ENCODE measurements around the gene ANKRD30A. TPM values are rescaled to one million over a fixed set of nuclear protein-coding genes. Genes with fewer than 3 reads are reported as not detected.
"Not testable (repeated sequence)": the region's sequence is repeated elsewhere in the genome, so short reads cannot be mapped to it uniquely, and the experiment has no call there.

ANKRD30A gene
- total RNA-seq, 1 experiment from 2014 or later = not detected

GRCh38 chr10:37076083-37076482 lies 49.3 kb upstream of the ANKRD30A start:
- POLR2A ChIA-PET; H3K4me1 ChIP-seq (ENCODE audit: control insufficient read depth in 1 of 2, insufficient read depth in 2 of 2, low read length in 2 of 2); H2AFZ ChIP-seq (ENCODE audit: low read depth, low read length, poor library complexity, severe bottlenecking); H3K4me3 ChIP-seq (replicated peaks in 1 of 2; ENCODE audit: low read depth in 1 of 2, low read length in 2 of 2); intact Hi-C loops (cut with micrococcal nuclease); H3K36me3 ChIP-seq (ENCODE audit: control insufficient read depth in 1 of 2, insufficient read depth in 2 of 2, low read length in 2 of 2); DNase-seq (ENCODE audit: low read depth, low spot score); BruUV-seq (replicated peaks); H3K9me2 ChIP-seq (ENCODE audit: insufficient read depth); H3K79me2 ChIP-seq (ENCODE audit: insufficient read depth, low read length); H3K9ac ChIP-seq (ENCODE audit: low read length); CTCF ChIA-PET; H3K4me2 ChIP-seq (ENCODE audit: low read length); H4K20me1 ChIP-seq (ENCODE audit: insufficient read depth); H3K27me3 ChIP-seq (ENCODE audit: insufficient read depth, low read length); H3K27ac ChIP-seq (ENCODE audit: low read depth, low read length); ATAC-seq; H3K9me3 ChIP-seq (ENCODE audit: control insufficient read depth in 1 of 2, insufficient read depth in 1 of 2, low read depth in 1 of 2, low read length in 2 of 2); RAD21 ChIA-PET (ENCODE audit: low non-redundant PET in 1 of 2, low total read pairs in 2 of 2, uncharacterized antibody in 2 of 2, unreplicated experiment in 2 of 2): not testable (repeated sequence)

GRCh38 chr10:37095792-37096573 lies 29.4 kb upstream of the ANKRD30A start:
- Histone ChIP-seq H3K4me2 (ENCODE audit: low read length) (no peak overlapping the region), H3K9ac (ENCODE audit: low read length) (no peak overlapping the region), H3K9me3 (ENCODE audit: control insufficient read depth in 1 of 2, insufficient read depth in 1 of 2, low read depth in 1 of 2, low read length in 2 of 2) (peaks cover 0 to 19% of the 10 kb centered on the region in 2 experiments; a peak in 2 of 4 replicates), H3K79me2 (ENCODE audit: insufficient read depth, low read length) (no peaks in the 10 kb centered on the region), H2AFZ (ENCODE audit: low read depth, low read length, poor library complexity, severe bottlenecking) (no peak overlapping the region), H3K27me3 (ENCODE audit: insufficient read depth, low read length) (no peaks in the 10 kb centered on the region), H3K9me2 (ENCODE audit: insufficient read depth) (no peaks in the 10 kb centered on the region), H3K4me1 (ENCODE audit: control insufficient read depth in 1 of 2, insufficient read depth in 2 of 2, low read length in 2 of 2) (no peaks in the 10 kb centered on the region), H3K4me3 (replicated peaks in 1 of 2; ENCODE audit: low read depth in 1 of 2, low read length in 2 of 2) (no peak overlapping the region), H3K36me3 (ENCODE audit: control insufficient read depth in 1 of 2, insufficient read depth in 2 of 2, low read length in 2 of 2) (no peaks in the 10 kb centered on the region), H4K20me1 (ENCODE audit: insufficient read depth) (no peaks in the 10 kb centered on the region), H3K27ac (ENCODE audit: low read depth, low read length) (no peak overlapping the region)
- ChIA-PET RAD21 (ENCODE audit: low non-redundant PET in 1 of 2, low total read pairs in 2 of 2, uncharacterized antibody in 2 of 2, unreplicated experiment in 2 of 2) (no interaction called here), POLR2A (no interaction called here), CTCF (no interaction called here)
- no peak for DNase-seq (ENCODE audit: low read depth, low spot score)
- ATAC-seq = no peak
- intact Hi-C loops (cut with micrococcal nuclease) = no loop called here
- no peak for TF ChIP-seq POLR2A (IDR thresholded peaks at IDR 0.05; ENCODE audit: borderline replicate concordance, extremely low read depth, insufficient read depth, insufficient read length)
- no TSS peak for BruUV-seq (replicated peaks)

- Histone ChIP-seq H3K4me2 (ENCODE audit: low read length) (no peak overlapping the region), H3K9ac (ENCODE audit: low read length) (no peak overlapping the region), H3K4me3 (replicated peaks in 1 of 2; ENCODE audit: low read depth in 1 of 2, low read length in 2 of 2) (no peak overlapping the region), H3K9me2 (ENCODE audit: insufficient read depth) (no peaks in the 10 kb centered on the region), H3K27ac (ENCODE audit: low read depth, low read length) (no peak overlapping the region), H3K4me1 (ENCODE audit: control insufficient read depth in 1 of 2, insufficient read depth in 2 of 2, low read length in 2 of 2) (no peaks in the 10 kb centered on the region), H2AFZ (ENCODE audit: low read depth, low read length, poor library complexity, severe bottlenecking) (no peak overlapping the region), H3K27me3 (ENCODE audit: insufficient read depth, low read length) (no peaks in the 10 kb centered on the region), H3K79me2 (ENCODE audit: insufficient read depth, low read length) (no peaks in the 10 kb centered on the region), H4K20me1 (ENCODE audit: insufficient read depth) (no peaks in the 10 kb centered on the region), H3K9me3 (ENCODE audit: control insufficient read depth in 1 of 2, insufficient read depth in 1 of 2, low read depth in 1 of 2, low read length in 2 of 2) (peaks cover 0 to 22% of the 10 kb centered on the region in 2 experiments; a peak in 2 of 4 replicates), H3K36me3 (ENCODE audit: control insufficient read depth in 1 of 2, insufficient read depth in 2 of 2, low read length in 2 of 2) (no peaks in the 10 kb centered on the region)
- ATAC-seq = no peak
- DNase-seq (ENCODE audit: low read depth, low spot score) = no peak
- intact Hi-C loops (cut with micrococcal nuclease) = no loop called here
- RAD21 ChIA-PET (ENCODE audit: low non-redundant PET in 1 of 2, low total read pairs in 2 of 2, uncharacterized antibody in 2 of 2, unreplicated experiment in 2 of 2) = no interaction called here
- CTCF ChIA-PET = no interaction called here
- BruUV-seq (replicated peaks) = no TSS peak
- POLR2A ChIA-PET = no interaction called here
- TF ChIP-seq CEBPB (IDR thresholded peaks at IDR 0.05; ENCODE audit: low read depth) (no peak), EGR1 (IDR thresholded peaks at IDR 0.05; ENCODE audit: low read depth) (no peak), CBX3 (IDR thresholded peaks at IDR 0.05; ENCODE audit: low read depth) (no peak), SIN3A (IDR thresholded peaks at IDR 0.05; ENCODE audit: low read depth) (no peak), ZNF274 (IDR thresholded peaks at IDR 0.05; ENCODE audit: low read depth, low read length) (no peak), ATF3 (IDR thresholded peaks at IDR 0.05) (no peak), SRF (IDR thresholded peaks at IDR 0.05; ENCODE audit: low read depth) (no peak), CTCF (IDR thresholded peaks at IDR 0.05 in 2 of 3, conservative IDR thresholded peaks at IDR 0.05 in 1 of 3; ENCODE audit: borderline replicate concordance in 1 of 3, insufficient read depth in 1 of 3, low read depth in 2 of 3, low read length in 2 of 3) (no peak), YY1 (IDR thresholded peaks at IDR 0.05; ENCODE audit: extremely low read depth, insufficient replicate concordance, low read depth, low read length) (no peak), POLR2AphosphoS5 (IDR thresholded peaks at IDR 0.05; ENCODE audit: low read depth, low read length) (no peak), EZH2phosphoT487 (IDR thresholded peaks at IDR 0.05; ENCODE audit: borderline replicate concordance) (no peak)
Observed at GRCh38 chr10:37101261-37101660, 24.1 kb upstream of the ANKRD30A start.
